ENCODE data around the gene CD300LG. TPM values are rescaled to one million over a fixed set of nuclear protein-coding genes. Genes with fewer than 3 reads are reported as not detected.
"Not testable (repeated sequence)": the region's sequence is repeated elsewhere in the genome, so short reads cannot be mapped to it uniquely, and the experiment has no call there.

Gene CD300LG
- 1 to 10 TPM; 1.1 to 4.2 (median 2.8) TPM for polyA plus RNA-seq (ENCODE audit: insufficient read length in 10 of 10)
- long read RNA-seq, donor 1, result 0 reads
- long read RNA-seq, donor 2, result 0 reads
- long read RNA-seq, donor 3, result 0 reads
- long read RNA-seq, donor 4, result 0 reads
- long read RNA-seq, donor 5, result 0 reads
- long read RNA-seq, donor 6, result 0 reads
- long read RNA-seq, donor 7, result 0 reads
- long read RNA-seq, donor 8, result 0 reads
- long read RNA-seq, donor 9, result 0 reads

GRCh38 chr17:43846963-43847371 lies at the start of gene CD300LG:
CD300LG (plus strand) TSS chr17:43847176; CDS start chr17:43847217, 41 bp downstream.
- DNase-seq, result peak in 1 of 3 donors; percentile 54

- not testable (repeated sequence) for DNase-seq
Observed at GRCh38 chr17:43798024-43798423, 49.0 kb upstream of the CD300LG start.

GRCh38 chr17:43799047-43799446 lies 47.9 kb upstream of the CD300LG start:
- DNase-seq, result no peak

- DNase-seq, result no peak
Observed at GRCh38 chr17:43800736-43801135, 46.2 kb upstream of the CD300LG start.

GRCh38 chr17:43801844-43802243 lies 45.1 kb upstream of the CD300LG start:
- DNase-seq, result no peak

GRCh38 chr17:43803758-43804157 lies 43.2 kb upstream of the CD300LG start:
- DNase-seq, result no peak

GRCh38 chr17:43805117-43805516 lies 41.9 kb upstream of the CD300LG start:
- DNase-seq, result no peak

- DNase-seq, result no peak
Observed at GRCh38 chr17:43808076-43808475, 38.9 kb upstream of the CD300LG start.

- no peak for DNase-seq
Observed at GRCh38 chr17:43809121-43809520, 37.9 kb upstream of the CD300LG start.

- no peak for DNase-seq
Observed at GRCh38 chr17:43810226-43810715, 36.7 kb upstream of the CD300LG start.

- no peak for DNase-seq
Observed at GRCh38 chr17:43810823-43811222, 36.2 kb upstream of the CD300LG start.

- no peak for DNase-seq
Observed at GRCh38 chr17:43812396-43813265, 34.3 kb upstream of the CD300LG start.

- no peak for DNase-seq
Observed at GRCh38 chr17:43813386-43813785, 33.6 kb upstream of the CD300LG start.

GRCh38 chr17:43814026-43814425 lies 33.0 kb upstream of the CD300LG start:
- no peak for DNase-seq

- peak in 1 of 3 donors; percentile 20 for DNase-seq
Observed at GRCh38 chr17:43814714-43815113, 32.3 kb upstream of the CD300LG start.

- DNase-seq, result no peak
Observed at GRCh38 chr17:43816336-43817320, 30.3 kb upstream of the CD300LG start.

- no peak for DNase-seq
Observed at GRCh38 chr17:43817826-43818225, 29.1 kb upstream of the CD300LG start.

- DNase-seq, result no peak
Observed at GRCh38 chr17:43818966-43819365, 28.0 kb upstream of the CD300LG start.

- no peak for DNase-seq
Observed at GRCh38 chr17:43820759-43821158, 26.2 kb upstream of the CD300LG start.

- DNase-seq, result no peak
Observed at GRCh38 chr17:43822570-43823190, 24.3 kb upstream of the CD300LG start.

All from muscle of back (tissue), 13 donors.